Activated CD4-positive, alpha-beta T cell treated with anti-CD3 and anti-CD28 coated beads for 36 hours (primary cell): ENCODE data around the gene CACNA2D2. TPM values are rescaled to one million over a fixed set of nuclear protein-coding genes. Genes with fewer than 3 reads are reported as not detected.

ENCODE experiments used
- ATAC-seq: fragments of 200-7000 bp; cut with Tn5 transposase; one replicate; pipeline ENCODE4 v1.10.0; 2021; ENCODE audit warnings: mild to moderate bottlenecking, moderate library complexity
- CTCF ChIA-PET: fragments of 350-600 bp; sonication (Branson Sonifier 250); formaldehyde crosslinking; loops from one replicate; lab custom pipeline; 2021; ENCODE audit warnings: antibody characterized with exemption; lab: Charles Lee
- POLR2A ChIA-PET: fragments of 350-600 bp; sonication (Branson Sonifier 250); formaldehyde crosslinking; loops from one replicate; lab custom pipeline; 2021; ENCODE audit warnings: antibody characterized with exemption, inconsistent platforms; lab: Charles Lee
- DNase-seq: peaks from one replicate; pipeline ENCODE4 v3.0.0-alpha.2; 2020
- H3K27ac Mint-ChIP-seq: one replicate; pipeline ENCODE4 v1.8.0; 2021; ENCODE audit warnings: mixed read lengths
- H3K27me3 Mint-ChIP-seq: one replicate; pipeline ENCODE4 v1.8.0; 2021; ENCODE audit warnings: mixed read lengths
- H3K36me3 Mint-ChIP-seq: one replicate; pipeline ENCODE4 v1.8.0; 2021; ENCODE audit warnings: low read depth, mixed read lengths
- H3K4me1 Mint-ChIP-seq: one replicate; pipeline ENCODE4 v1.8.0; 2021; ENCODE audit warnings: mixed read lengths
- H3K4me3 Mint-ChIP-seq: one replicate; pipeline ENCODE4 v1.8.0; 2021; ENCODE audit warnings: mild to moderate bottlenecking, moderate library complexity, mixed read lengths
- H3K9me3 Mint-ChIP-seq: one replicate; pipeline ENCODE4 v1.8.0; 2021; ENCODE audit warnings: low read depth, mixed read lengths
- intact Hi-C, 2 experiments: fragments of 100-400 bp; cut with DNase I in 1 of 2; cut with micrococcal nuclease in 1 of 2; formaldehyde crosslinking; loops; one replicate each; pipeline versions ENCODE4 v1.14.2 to v1.15.1; 2022 to 2024; cut with DNase I, micrococcal nuclease
- total RNA-seq, 2 experiments: library from RNA; stranded (reverse); gene quantifications; one replicate each; pipeline ENCODE4 v1.2.3, GENCODE V29; 2021

Gene CACNA2D2
- total RNA-seq, 2 experiments from 2014 or later: 1.1 to 1.5 TPM

GRCh38 chr3:50493623-50494022 is 9.8 kb downstream of the CACNA2D2 start:
- DNase-seq (no peak), ATAC-seq (no peak)
- CTCF ChIA-PET: interaction anchor here (0.8 kb wide), 1 partner anchor 42 kb away, joined by 4 read pairs; no protein-coding TSS in a partner anchor
- POLR2A ChIA-PET: no interaction called here
- Mint-ChIP-seq H3K36me3 (no peaks in the 10 kb centered on the region), H3K27ac (no peak overlapping the region), H3K4me3 (no peak overlapping the region), H3K4me1 (peaks cover 13% of the 10 kb centered on the region), H3K9me3 (no peaks in the 10 kb centered on the region), H3K27me3 (no peaks in the 10 kb centered on the region)
- intact Hi-C loops: no loop called here

- no peaks in the 10 kb centered on the region for H3K36me3 Mint-ChIP-seq
- intact Hi-C loops: no loop called here
- DNase-seq: no peak
- POLR2A ChIA-PET: no interaction called here
- no peaks in the 10 kb centered on the region for H3K27me3 Mint-ChIP-seq
- peaks cover 13% of the 10 kb centered on the region for H3K4me1 Mint-ChIP-seq
- CTCF ChIA-PET: interaction anchor here (0.8 kb wide), 1 partner anchor 43 kb away, joined by 4 read pairs; no protein-coding TSS in a partner anchor
- H3K9me3 Mint-ChIP-seq: no peaks in the 10 kb centered on the region
- no peak overlapping the region for H3K4me3 Mint-ChIP-seq
- ATAC-seq: no peak
- H3K27ac Mint-ChIP-seq: no peak overlapping the region
Observed at GRCh38 chr3:50493086-50493485, 10.3 kb downstream of the CACNA2D2 start.

- peak; percentile 44 for DNase-seq
Observed at GRCh38 chr3:50491023-50491422, 12.4 kb downstream of the CACNA2D2 start.

GRCh38 chr3:50490424-50490823 is 13.0 kb downstream of the CACNA2D2 start:
- DNase-seq (no peak), ATAC-seq (no peak)
- Mint-ChIP-seq H3K36me3 (no peaks in the 10 kb centered on the region), H3K4me3 (no peak overlapping the region), H3K27ac (no peak overlapping the region), H3K4me1 (peaks cover 13% of the 10 kb centered on the region), H3K9me3 (no peaks in the 10 kb centered on the region), H3K27me3 (no peaks in the 10 kb centered on the region)
- ChIA-PET CTCF (interaction anchor here (0.6 kb wide), 1 partner anchor 54 kb away, joined by 3 read pairs; no protein-coding TSS in a partner anchor), POLR2A (no interaction called here)
- intact Hi-C loops: no loop called here

More at GRCh38 chr3:50491023-50491422, 12.4 kb downstream of the CACNA2D2 start:
- no peaks in the 10 kb centered on the region for H3K9me3 Mint-ChIP-seq
- peaks cover 13% of the 10 kb centered on the region for H3K4me1 Mint-ChIP-seq
- CTCF ChIA-PET: interaction anchor here (0.6 kb wide), 1 partner anchor 53 kb away, joined by 3 read pairs; no protein-coding TSS in a partner anchor
- ATAC-seq: peak; percentile 83
- intact Hi-C loops: no loop called here
- no peak overlapping the region for H3K4me3 Mint-ChIP-seq
- POLR2A ChIA-PET: no interaction called here
- H3K36me3 Mint-ChIP-seq: no peaks in the 10 kb centered on the region
- H3K27ac Mint-ChIP-seq: peak overlapping the region; percentile 51
- no peaks in the 10 kb centered on the region for H3K27me3 Mint-ChIP-seq

- intact Hi-C loops: no loop called here
- CTCF ChIA-PET: interaction anchor here (0.7 kb wide), 1 partner anchor 55 kb away, joined by 3 read pairs; no protein-coding TSS in a partner anchor
- POLR2A ChIA-PET: no interaction called here
Observed at GRCh38 chr3:50487181-50487580, 16.3 kb downstream of the CACNA2D2 start.

GRCh38 chr3:50486219-50486888 is 17.1 kb downstream of the CACNA2D2 start:
- CTCF ChIA-PET: interaction anchor here (0.6 to 0.7 kb wide), 2 partner anchors 56 kb away, joined by 3 read pairs; no protein-coding TSS in a partner anchor
- no peak for DNase-seq

More at GRCh38 chr3:50487181-50487580, 16.3 kb downstream of the CACNA2D2 start:
- no peaks in the 10 kb centered on the region for H3K27me3 Mint-ChIP-seq
- no peaks in the 10 kb centered on the region for H3K36me3 Mint-ChIP-seq
- no peak for DNase-seq
- peaks cover 5% of the 10 kb centered on the region for H3K4me1 Mint-ChIP-seq
- no peaks in the 10 kb centered on the region for H3K9me3 Mint-ChIP-seq
- no peak overlapping the region for H3K27ac Mint-ChIP-seq
- no peak overlapping the region for H3K4me3 Mint-ChIP-seq
- ATAC-seq: no peak

GRCh38 chr3:50484722-50485121 is 18.7 kb downstream of the CACNA2D2 start:
- Mint-ChIP-seq H3K4me1 (peaks cover 10% of the 10 kb centered on the region), H3K4me3 (no peak overlapping the region), H3K36me3 (no peaks in the 10 kb centered on the region), H3K27me3 (no peaks in the 10 kb centered on the region), H3K9me3 (no peaks in the 10 kb centered on the region), H3K27ac (no peak overlapping the region)
- ATAC-seq (no peak), DNase-seq (no peak)
- POLR2A ChIA-PET: no interaction called here
- CTCF ChIA-PET: no interaction called here
- intact Hi-C loops: no loop called here

More at GRCh38 chr3:50486219-50486888, 17.1 kb downstream of the CACNA2D2 start:
- peak; percentile 35 for ATAC-seq
- Mint-ChIP-seq H3K27ac (no peak overlapping the region), H3K9me3 (no peaks in the 10 kb centered on the region), H3K4me1 (peaks cover 9% of the 10 kb centered on the region), H3K27me3 (no peaks in the 10 kb centered on the region), H3K36me3 (no peaks in the 10 kb centered on the region), H3K4me3 (no peak overlapping the region)
- intact Hi-C loops: no loop called here
- POLR2A ChIA-PET: no interaction called here

GRCh38 chr3:50483374-50483773 is 20.1 kb downstream of the CACNA2D2 start:
- Mint-ChIP-seq H3K36me3 (no peaks in the 10 kb centered on the region), H3K4me3 (no peak overlapping the region), H3K27me3 (no peaks in the 10 kb centered on the region), H3K4me1 (peaks cover 10% of the 10 kb centered on the region), H3K9me3 (no peaks in the 10 kb centered on the region), H3K27ac (no peak overlapping the region)
- ChIA-PET POLR2A (no interaction called here), CTCF (no interaction called here)
- DNase-seq (no peak), ATAC-seq (no peak)
- intact Hi-C loops: no loop called here

GRCh38 chr3:50481992-50482391 is 21.4 kb downstream of the CACNA2D2 start:
- H3K9me3 Mint-ChIP-seq: no peaks in the 10 kb centered on the region
- no peak overlapping the region for H3K4me3 Mint-ChIP-seq
- H3K36me3 Mint-ChIP-seq: no peaks in the 10 kb centered on the region
- H3K27me3 Mint-ChIP-seq: no peaks in the 10 kb centered on the region
- POLR2A ChIA-PET: no interaction called here
- peaks cover 10% of the 10 kb centered on the region for H3K4me1 Mint-ChIP-seq
- CTCF ChIA-PET: no interaction called here
- intact Hi-C loops: no loop called here
- no peak for DNase-seq
- no peak for ATAC-seq
- no peak overlapping the region for H3K27ac Mint-ChIP-seq

GRCh38 chr3:50480471-50480870 is 23.0 kb downstream of the CACNA2D2 start:
- CTCF ChIA-PET: no interaction called here
- H3K27me3 Mint-ChIP-seq: no peaks in the 10 kb centered on the region

GRCh38 chr3:50479523-50479922 is 23.9 kb downstream of the CACNA2D2 start:
- POLR2A ChIA-PET: no interaction called here

More at GRCh38 chr3:50480471-50480870, 23.0 kb downstream of the CACNA2D2 start:
- no peak overlapping the region for H3K4me3 Mint-ChIP-seq
- peak; percentile 32 for DNase-seq
- intact Hi-C loops: no loop called here
- peaks cover 10% of the 10 kb centered on the region for H3K4me1 Mint-ChIP-seq
- POLR2A ChIA-PET: no interaction called here
- no peaks in the 10 kb centered on the region for H3K36me3 Mint-ChIP-seq
- no peak overlapping the region for H3K27ac Mint-ChIP-seq
- ATAC-seq: no peak
- H3K9me3 Mint-ChIP-seq: no peaks in the 10 kb centered on the region

More at GRCh38 chr3:50479523-50479922, 23.9 kb downstream of the CACNA2D2 start:
- H3K36me3 Mint-ChIP-seq: no peaks in the 10 kb centered on the region
- no peak for DNase-seq
- no peak overlapping the region for H3K4me3 Mint-ChIP-seq
- intact Hi-C loops: no loop called here
- CTCF ChIA-PET: no interaction called here
- peaks cover 10% of the 10 kb centered on the region for H3K4me1 Mint-ChIP-seq
- no peak overlapping the region for H3K27ac Mint-ChIP-seq
- no peaks in the 10 kb centered on the region for H3K9me3 Mint-ChIP-seq
- no peaks in the 10 kb centered on the region for H3K27me3 Mint-ChIP-seq
- ATAC-seq: no peak
